IMR-90 (cell line): ENCODE results near the gene SCCPDH. TPM values are rescaled to one million over a fixed set of nuclear protein-coding genes. Genes with fewer than 3 reads are reported as not detected.

Experiments
- ATAC-seq: fragments of 200-7000 bp; cut with Tn5 transposase; 2 replicates; pipeline ENCODE4 v1.9.1; 2020; ENCODE audit warnings: low read depth, mild to moderate bottlenecking, moderate library complexity
- BruUV-seq: library from RNA; stranded (reverse); fragments of 400-500 nt; replicated peaks from 2 replicates; lab custom pipeline; 2021; lab: Mats Ljungman, UMichigan
- CTCF ChIA-PET: fragments of 300-600 bp; formaldehyde crosslinking; extraction: SDS; loops from one replicate; lab custom pipeline; 2021; ENCODE audit warnings: antibody characterized with exemption; lab: Yijun Ruan, JAX
- POLR2A ChIA-PET: fragments of 300-600 bp; sonication (Branson Sonifier 250); formaldehyde crosslinking; loops from one replicate; lab custom pipeline; 2022; ENCODE audit warnings: antibody characterized with exemption; ENCODE audit not compliant: unreplicated experiment; lab: Charles Lee
- DNase-seq: peaks from one replicate; pipeline ENCODE4 v3.0.0; 2013
- H2AFZ ChIP-seq: replicated peaks from 2 replicates; pipeline ENCODE3; 2013; ENCODE audit warnings: low read length, mild to moderate bottlenecking; ENCODE audit not compliant: poor library complexity
- H2AK5ac ChIP-seq: 2 replicates; pipeline ENCODE4 v1.6.1; 2013; ENCODE audit warnings: low read depth, low read length, inconsistent platforms
- H2AK9ac ChIP-seq: replicated peaks from 2 replicates; pipeline ENCODE3; 2013; ENCODE audit warnings: mild to moderate bottlenecking, low read depth, low read length, moderate library complexity; ENCODE audit not compliant: poor library complexity
- H2BK120ac ChIP-seq: 2 replicates; pipeline ENCODE4 v1.6.1; 2013; ENCODE audit warnings: low read depth, low read length, inconsistent platforms
- H2BK15ac ChIP-seq: 3 replicates; pipeline ENCODE4 v1.6.1; 2013; ENCODE audit warnings: low read depth, low read length, inconsistent platforms
- H2BK20ac ChIP-seq: 2 replicates; pipeline ENCODE4 v1.6.1; 2013; ENCODE audit warnings: low read depth, mild to moderate bottlenecking, inconsistent platforms, low read length, moderate library complexity
- H2BK5ac ChIP-seq: 2 replicates; pipeline ENCODE4 v1.6.1; 2013; ENCODE audit warnings: mild to moderate bottlenecking, low read depth, low read length, inconsistent platforms; ENCODE audit not compliant: poor library complexity, severe bottlenecking
- H3K14ac ChIP-seq: replicated peaks from 2 replicates; pipeline ENCODE4 v1.6.1; 2013; ENCODE audit warnings: low read depth, low read length, inconsistent platforms
- H3K18ac ChIP-seq: 2 replicates; pipeline ENCODE4 v1.6.1; 2013; ENCODE audit warnings: low read depth, low read length, control low read depth
- H3K23ac ChIP-seq: 2 replicates; pipeline ENCODE4 v1.6.1; 2013; ENCODE audit warnings: low read depth, low read length, inconsistent platforms
- H3K27ac ChIP-seq: 2 replicates; pipeline ENCODE4 v1.5.1; 2013; ENCODE audit warnings: mild to moderate bottlenecking, control low read depth, low read length; ENCODE audit not compliant: insufficient read depth
- H3K27me3 ChIP-seq: 2 replicates; pipeline ENCODE4 v1.6.1; 2013; ENCODE audit warnings: low read length; ENCODE audit not compliant: control insufficient read depth, insufficient read depth
- H3K36me3 ChIP-seq: 2 replicates; pipeline ENCODE4 v1.6.1; 2013; ENCODE audit warnings: low read length, mixed read lengths; ENCODE audit not compliant: control insufficient read depth, insufficient read depth
- H3K4ac ChIP-seq: 2 replicates; pipeline ENCODE4 v1.6.1; 2013; ENCODE audit warnings: low read depth, low read length, inconsistent platforms
- H3K4me1 ChIP-seq: 2 replicates; pipeline ENCODE4 v1.6.1; 2013; ENCODE audit warnings: low read length, mixed read lengths; ENCODE audit not compliant: control insufficient read depth, insufficient read depth
- H3K4me2 ChIP-seq: 2 replicates; pipeline ENCODE4 v1.6.1; 2013; ENCODE audit warnings: low read depth, mild to moderate bottlenecking, control low read depth, low read length, moderate library complexity
- H3K4me3 ChIP-seq: 2 replicates; pipeline ENCODE4 v1.5.1; 2013; ENCODE audit warnings: low read depth, mild to moderate bottlenecking, control low read depth, low read length, moderate library complexity; ENCODE audit not compliant: insufficient read depth
- H3K56ac ChIP-seq: 2 replicates; pipeline ENCODE4 v1.6.1; 2013; ENCODE audit warnings: low read length, inconsistent platforms; ENCODE audit not compliant: insufficient read depth; ENCODE audit errors: extremely low read depth
- H3K79me1 ChIP-seq, 2 experiments: 2 replicates each; pipeline ENCODE4 v1.6.1; 2013; ENCODE audit warnings: low read length in 2 of 2, inconsistent platforms in 1 of 2, low read depth in 1 of 2
- H3K9ac ChIP-seq: 2 replicates; pipeline ENCODE4 v1.6.1; 2013; ENCODE audit warnings: low read depth, low read length, control low read depth
- H3K9me1 ChIP-seq: 2 replicates; pipeline ENCODE4 v1.6.1; 2013; ENCODE audit warnings: low read length, inconsistent platforms; ENCODE audit not compliant: insufficient read depth
- H3K9me3 ChIP-seq: 2 replicates; pipeline ENCODE4 v1.6.1; 2013; ENCODE audit warnings: low read length; ENCODE audit not compliant: control insufficient read depth, insufficient read depth
- H4K20me1 ChIP-seq: 2 replicates; pipeline ENCODE4 v1.6.1; 2013; ENCODE audit warnings: low read length, inconsistent platforms; ENCODE audit not compliant: insufficient read depth
- H4K5ac ChIP-seq: 2 replicates; pipeline ENCODE4 v1.6.1; 2013; ENCODE audit warnings: mild to moderate bottlenecking, low read depth, low read length, control low read depth
- H4K8ac ChIP-seq, 2 experiments: 2 replicates each; pipeline ENCODE4 v1.6.1; 2013; ENCODE audit warnings: low read depth in 2 of 2, low read length in 2 of 2, control low read depth in 1 of 2, inconsistent platforms in 1 of 2
- H4K91ac ChIP-seq: 2 replicates; pipeline ENCODE4 v1.6.1; 2013; ENCODE audit warnings: low read depth, low read length, inconsistent platforms; ENCODE audit not compliant: insufficient read depth
- BHLHE40 ChIP-seq: fragments of 150-350 bp; IDR thresholded peaks from 2 replicates; pipeline ENCODE4 v1.6.1; 2016; ENCODE audit warnings: mild to moderate bottlenecking, low read depth, low read length
- CEBPB ChIP-seq: IDR thresholded peaks from 2 replicates; pipeline ENCODE4 v1.6.1; 2012; ENCODE audit warnings: low read depth, low read length, improper control_type of control experiment
- CHD1 ChIP-seq: IDR thresholded peaks from 2 replicates; pipeline ENCODE4 v1.6.1; 2012; ENCODE audit warnings: low read depth, low read length, improper control_type of control experiment
- FOS ChIP-seq: fragments of 150-350 bp; IDR thresholded peaks from 2 replicates; pipeline ENCODE4 v1.6.1; 2016; ENCODE audit warnings: low read depth, low read length
- MAFK ChIP-seq: IDR thresholded peaks from 2 replicates; pipeline ENCODE4 v1.6.1; 2012; ENCODE audit warnings: low read depth, low read length, improper control_type of control experiment
- MAZ ChIP-seq: IDR thresholded peaks from 2 replicates; pipeline ENCODE4 v1.6.1; 2012; ENCODE audit warnings: low read depth, mild to moderate bottlenecking, low read length, improper control_type of control experiment, moderate library complexity, borderline replicate concordance
- MXI1 ChIP-seq: IDR thresholded peaks from 2 replicates; pipeline ENCODE4 v1.6.1; 2012; ENCODE audit warnings: low read depth, mild to moderate bottlenecking, low read length, moderate library complexity, borderline replicate concordance
- NFE2L2 ChIP-seq: fragments of 150-350 bp; IDR thresholded peaks from 2 replicates; pipeline ENCODE4 v1.6.1; 2016; ENCODE audit warnings: low read depth, mild to moderate bottlenecking, low read length
- POLR2A ChIP-seq: IDR thresholded peaks from 2 replicates; pipeline ENCODE4 v1.6.1; 2012; ENCODE audit warnings: mild to moderate bottlenecking, low read depth, low read length
- RAD21 ChIP-seq: IDR thresholded peaks from 2 replicates; pipeline ENCODE4 v1.6.1; 2012; ENCODE audit warnings: low read length, improper control_type of control experiment
- RCOR1 ChIP-seq: IDR thresholded peaks from 2 replicates; pipeline ENCODE4 v1.6.1; 2012; ENCODE audit warnings: mild to moderate bottlenecking, low read length, improper control_type of control experiment; ENCODE audit not compliant: insufficient replicate concordance
- RFX5 ChIP-seq: IDR thresholded peaks from 2 replicates; pipeline ENCODE4 v1.8.0; 2012; ENCODE audit warnings: low read depth, mild to moderate bottlenecking, low read length, moderate library complexity
- SMC3 ChIP-seq: fragments of 150-350 bp; IDR thresholded peaks from 2 replicates; pipeline ENCODE4 v1.6.1; 2016; ENCODE audit warnings: low read depth, mild to moderate bottlenecking, antibody characterized with exemption, low read length, moderate library complexity
- WGBS, 2 experiments: methylation state at CpG; one replicate each; pipeline versions ENCODE4 v1.1.5 to v1.1.7; 2013; ENCODE audit warnings: missing lambda C conversion rate in 2 of 2; ENCODE audit not compliant: insufficient read length in 1 of 2; ENCODE audit errors: extremely low coverage in 2 of 2; 5-methylcytosine and 5-hydroxymethylcytosine counted together
- dilution Hi-C: fragments of 300-500 bp; cut with HindIII; formaldehyde crosslinking; loops from one replicate; pipeline ENCODE4 v1.14.3; 2018; ENCODE audit warnings: low sequenced_read_pairs; ENCODE audit not compliant: unreplicated experiment
- in situ Hi-C: fragments of 300-500 bp; cut with MboI; formaldehyde crosslinking; loops from 3 replicates; pipeline ENCODE4 v1.14.3; 2019; ENCODE audit warnings: low sequenced_read_pairs, inconsistent platforms, mixed read lengths
- intact Hi-C: fragments of 100-400 bp; cut with micrococcal nuclease; formaldehyde crosslinking; loops from 2 replicates; pipeline ENCODE4 v1.10.0; 2022
- polyA plus RNA-seq, 3 experiments: library from polyadenylated mRNA; depleted of rRNA; stranded (reverse); fragments of >200 nt; gene quantifications; 2 replicates each; pipeline ENCODE4 v1.2.3, GENCODE V29; 2012; ENCODE audit warnings: low replicate concordance in 1 of 3
- total RNA-seq: library from RNA; depleted of rRNA; stranded (reverse); fragments of >200 nt; gene quantifications from 2 replicates; pipeline ENCODE4 v1.2.3, GENCODE V29; 2012
- TF ChIP-seq, protein P1 (sequence below): fragments of 150-350 bp; IDR thresholded peaks from 2 replicates; pipeline ENCODE4 v1.6.1; 2017; ENCODE audit warnings: mild to moderate bottlenecking, antibody characterized with exemption, low read length, low read depth
- TF ChIP-seq, protein P2 (sequence below): conservative IDR thresholded peaks from 2 replicates; pipeline ENCODE4 v1.5.1; 2012; ENCODE audit warnings: mild to moderate bottlenecking, low read depth, low read length, improper control_type of control experiment
- TF ChIP-seq, protein P3 (sequence below): fragments of 150-350 bp; IDR thresholded peaks from 2 replicates; pipeline ENCODE4 v1.6.1; 2016; ENCODE audit warnings: low read depth, mild to moderate bottlenecking, low read length, moderate library complexity, borderline replicate concordance

SCCPDH gene
- total and polyA plus RNA-seq, 2 of the 4 experiments (the other 2 are of a cell fraction): 26.9 to 37.8 TPM

DNA sequence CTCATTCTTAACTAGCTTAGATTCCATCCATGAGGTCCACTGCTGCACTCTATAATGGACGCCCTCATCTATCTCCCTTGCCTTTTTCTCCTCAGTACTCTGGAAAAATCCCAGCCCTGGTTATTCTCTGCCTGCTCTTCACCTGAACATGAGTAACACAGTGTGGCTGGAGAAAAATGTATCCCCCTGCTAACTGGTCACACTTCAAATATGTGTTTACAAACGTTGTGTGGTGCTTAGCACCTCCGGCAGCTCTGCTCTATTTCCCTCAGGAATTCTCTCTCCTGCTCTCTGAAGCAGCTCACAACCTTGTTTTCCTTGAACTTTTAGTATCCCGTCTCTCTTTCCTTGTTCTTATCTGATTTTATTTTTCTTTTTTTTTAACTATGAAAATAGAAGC lies 4.1 kb downstream of the SCCPDH start:
- no peak overlapping the region for H3K4ac ChIP-seq

More for the DNA sequence above, 4.1 kb downstream of the SCCPDH start:
- no peak overlapping the region for H3K23ac ChIP-seq
- H3K79me1 ChIP-seq: peaks cover 29 to 53% of the 10 kb centered on the region in 2 experiments
- BruUV-seq: no TSS peak
- H3K18ac ChIP-seq: no peak overlapping the region
- no peak overlapping the region for H2BK15ac ChIP-seq
- no peak overlapping the region for H3K4me3 ChIP-seq
- peaks cover 34% of the 10 kb centered on the region for H3K36me3 ChIP-seq
- intact Hi-C loops (no loop called here), in situ Hi-C loops (no loop called here), dilution Hi-C loops (no loop called here)
- no peaks in the 10 kb centered on the region for H4K20me1 ChIP-seq
- ChIA-PET POLR2A (no interaction called here), CTCF (no interaction called here)
- H4K5ac ChIP-seq: no peak overlapping the region
- H4K91ac ChIP-seq: no peak overlapping the region
- WGBS, 2 experiments: 100% methylated on average over 1 of the region's 4 CpGs; no CpG with 5 or more reads in 1 of the 2 experiments
- H3K9me1 ChIP-seq: no peaks in the 10 kb centered on the region; the same call in 1 of the 2 replicates
- no peak overlapping the region for H2AK9ac ChIP-seq
- peak; percentile 39 for DNase-seq
- no peaks in the 10 kb centered on the region; the same call in 1 of the 2 replicates for H3K4me1 ChIP-seq
- H2AK5ac ChIP-seq: no peak overlapping the region
- no peak overlapping the region for H2BK20ac ChIP-seq
- H3K14ac ChIP-seq: no peak overlapping the region
- ATAC-seq: no peak
- no peaks in the 10 kb centered on the region for H3K27me3 ChIP-seq
- no peak overlapping the region for H4K8ac ChIP-seq
- no peak overlapping the region for H2BK120ac ChIP-seq
- no peak overlapping the region for H3K27ac ChIP-seq
- no peak overlapping the region for H3K9ac ChIP-seq
- H3K9me3 ChIP-seq: peaks cover 2% of the 10 kb centered on the region; the same call in 1 of the 2 replicates
- H3K56ac ChIP-seq: no peak overlapping the region
- H2AFZ ChIP-seq: no peak overlapping the region
- TF ChIP-seq RAD21 (no peak), CEBPB (no peak), RCOR1 (no peak), MXI1 (no peak), POLR2A (no peak), NFE2L2 (no peak), BHLHE40 (no peak; the same call in 1 of the 2 replicates), MAFK (no peak), SMC3 (no peak), MAZ (no peak), RFX5 (no peak), CHD1 (no peak), FOS (no peak)
- TF ChIP-seq, protein P1, sequence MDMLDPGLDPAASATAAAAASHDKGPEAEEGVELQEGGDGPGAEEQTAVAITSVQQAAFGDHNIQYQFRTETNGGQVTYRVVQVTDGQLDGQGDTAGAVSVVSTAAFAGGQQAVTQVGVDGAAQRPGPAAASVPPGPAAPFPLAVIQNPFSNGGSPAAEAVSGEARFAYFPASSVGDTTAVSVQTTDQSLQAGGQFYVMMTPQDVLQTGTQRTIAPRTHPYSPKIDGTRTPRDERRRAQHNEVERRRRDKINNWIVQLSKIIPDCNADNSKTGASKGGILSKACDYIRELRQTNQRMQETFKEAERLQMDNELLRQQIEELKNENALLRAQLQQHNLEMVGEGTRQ: no peak
- TF ChIP-seq, protein P2, sequence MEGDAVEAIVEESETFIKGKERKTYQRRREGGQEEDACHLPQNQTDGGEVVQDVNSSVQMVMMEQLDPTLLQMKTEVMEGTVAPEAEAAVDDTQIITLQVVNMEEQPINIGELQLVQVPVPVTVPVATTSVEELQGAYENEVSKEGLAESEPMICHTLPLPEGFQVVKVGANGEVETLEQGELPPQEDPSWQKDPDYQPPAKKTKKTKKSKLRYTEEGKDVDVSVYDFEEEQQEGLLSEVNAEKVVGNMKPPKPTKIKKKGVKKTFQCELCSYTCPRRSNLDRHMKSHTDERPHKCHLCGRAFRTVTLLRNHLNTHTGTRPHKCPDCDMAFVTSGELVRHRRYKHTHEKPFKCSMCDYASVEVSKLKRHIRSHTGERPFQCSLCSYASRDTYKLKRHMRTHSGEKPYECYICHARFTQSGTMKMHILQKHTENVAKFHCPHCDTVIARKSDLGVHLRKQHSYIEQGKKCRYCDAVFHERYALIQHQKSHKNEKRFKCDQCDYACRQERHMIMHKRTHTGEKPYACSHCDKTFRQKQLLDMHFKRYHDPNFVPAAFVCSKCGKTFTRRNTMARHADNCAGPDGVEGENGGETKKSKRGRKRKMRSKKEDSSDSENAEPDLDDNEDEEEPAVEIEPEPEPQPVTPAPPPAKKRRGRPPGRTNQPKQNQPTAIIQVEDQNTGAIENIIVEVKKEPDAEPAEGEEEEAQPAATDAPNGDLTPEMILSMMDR: no peak
- TF ChIP-seq, protein P3, sequence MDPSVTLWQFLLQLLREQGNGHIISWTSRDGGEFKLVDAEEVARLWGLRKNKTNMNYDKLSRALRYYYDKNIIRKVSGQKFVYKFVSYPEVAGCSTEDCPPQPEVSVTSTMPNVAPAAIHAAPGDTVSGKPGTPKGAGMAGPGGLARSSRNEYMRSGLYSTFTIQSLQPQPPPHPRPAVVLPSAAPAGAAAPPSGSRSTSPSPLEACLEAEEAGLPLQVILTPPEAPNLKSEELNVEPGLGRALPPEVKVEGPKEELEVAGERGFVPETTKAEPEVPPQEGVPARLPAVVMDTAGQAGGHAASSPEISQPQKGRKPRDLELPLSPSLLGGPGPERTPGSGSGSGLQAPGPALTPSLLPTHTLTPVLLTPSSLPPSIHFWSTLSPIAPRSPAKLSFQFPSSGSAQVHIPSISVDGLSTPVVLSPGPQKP: no peak
- H2BK5ac ChIP-seq: no peak overlapping the region
- no peak overlapping the region for H3K4me2 ChIP-seq
